SK-N-SH (cell line): ENCODE measurements around the gene MFSD6L. TPM values are rescaled to one million over a fixed set of nuclear protein-coding genes. Genes with fewer than 3 reads are reported as not detected.

ENCODE experiments used
- CTCF ChIA-PET: fragments of 300-600, 350-600 bp; formaldehyde crosslinking; extraction: SDS; loops from one replicate; lab custom pipeline; 2021; lab: Yijun Ruan, JAX
- POLR2A ChIA-PET: fragments of 350-600 bp; sonication (Branson Sonifier 250); formaldehyde crosslinking; extraction: SDS; loops from one replicate; lab custom pipeline; 2020; ENCODE audit warnings: antibody characterized with exemption, inconsistent platforms; lab: Yijun Ruan, JAX
- DNase-seq: peaks from one replicate; pipeline ENCODE4 v3.0.0; 2012
- H2AFZ ChIP-seq: fragments of 200-600 bp; sonication (generic); 2 replicates; pipeline ENCODE4 v1.8.1; 2016; ENCODE audit warnings: antibody characterized with exemption, mild to moderate bottlenecking, low read depth
- H3F3A ChIP-seq: fragments of 200-600 bp; sonication (generic); replicated peaks from 2 replicates; pipeline ENCODE3; 2016; ENCODE audit warnings: antibody characterized with exemption, mild to moderate bottlenecking; ENCODE audit not compliant: insufficient read depth
- H3K27ac ChIP-seq, 2 experiments: fragments of 200-500 bp in 1 of 2; fragments of 200-600 bp in 1 of 2; sonication (Bioruptor generic) in 1 of 2; sonication (generic), shearing (Covaris generic) in 1 of 2; 2 replicates each; pipeline versions ENCODE4 v1.5.1 to v1.6.1; 2014 to 2016; ENCODE audit warnings: low read depth in 2 of 2, inconsistent platforms in 1 of 2, low read length in 1 of 2, mild to moderate bottlenecking in 1 of 2, mixed read lengths in 1 of 2
- H3K27me3 ChIP-seq: fragments of 200-600 bp; sonication (generic), shearing (Covaris generic); 2 replicates; pipeline ENCODE4 v1.6.1; 2016; ENCODE audit warnings: mixed run types; ENCODE audit not compliant: insufficient read depth
- H3K36me3 ChIP-seq, 2 experiments: fragments of 200-500 bp in 1 of 2; fragments of 200-600 bp in 1 of 2; sonication (Bioruptor generic) in 1 of 2; sonication (generic) in 1 of 2; replicated peaks in 1 of 2; 2 replicates each; pipeline versions ENCODE3 to v1.5.1; 2014 to 2016; ENCODE audit warnings: low read length in 1 of 2, mild to moderate bottlenecking in 1 of 2; ENCODE audit not compliant: insufficient read depth in 2 of 2, control insufficient read depth in 1 of 2
- H3K4me1 ChIP-seq, 2 experiments: fragments of 200-500 bp in 1 of 2; fragments of 200-600 bp in 1 of 2; sonication (Bioruptor generic) in 1 of 2; sonication (generic), shearing (Covaris generic) in 1 of 2; 2 replicates each; pipeline versions ENCODE4 v1.5.1 to v1.6.1; 2014 to 2016; ENCODE audit warnings: low read depth in 1 of 2, low read length in 1 of 2, mixed run types in 1 of 2; ENCODE audit not compliant: insufficient read depth in 2 of 2, control insufficient read depth in 1 of 2
- H3K4me2 ChIP-seq: fragments of 200-600 bp; sonication (generic), shearing (Covaris generic); 2 replicates; pipeline ENCODE4 v1.6.1; 2017; ENCODE audit warnings: mixed run types
- H3K4me3 ChIP-seq, 2 experiments: fragments of 200-500 bp in 1 of 2; fragments of 200-600 bp in 1 of 2; sonication (Bioruptor generic) in 1 of 2; sonication (generic), shearing (Covaris generic) in 1 of 2; 2 replicates each; pipeline versions ENCODE4 v1.5.1 to v1.8.1; 2014 to 2016; ENCODE audit warnings: low read depth in 2 of 2, inconsistent platforms in 1 of 2, low read length in 1 of 2, mild to moderate bottlenecking in 1 of 2, mixed read lengths in 1 of 2, moderate library complexity in 1 of 2
- H3K79me2 ChIP-seq: fragments of 200-600 bp; sonication (generic); 2 replicates; pipeline ENCODE4 v1.8.1; 2017; ENCODE audit warnings: mild to moderate bottlenecking; ENCODE audit not compliant: insufficient read depth
- H3K9ac ChIP-seq: fragments of 200-600 bp; sonication (generic); 2 replicates; pipeline ENCODE4 v1.6.1; 2017; ENCODE audit warnings: mixed run types
- H3K9me2 ChIP-seq: fragments of 200-600 bp; sonication (generic); 2 replicates; pipeline ENCODE4 v1.6.1; 2017; ENCODE audit warnings: mixed run types
- H3K9me3 ChIP-seq: fragments of 200-600 bp; sonication (generic); 2 replicates; pipeline ENCODE4 v1.6.1; 2017; ENCODE audit warnings: mixed run types, mild to moderate bottlenecking, moderate library complexity
- H4K20me1 ChIP-seq: fragments of 200-600 bp; sonication (generic); 2 replicates; pipeline ENCODE4 v1.6.1; 2017; ENCODE audit warnings: mild to moderate bottlenecking, mixed run types; ENCODE audit not compliant: insufficient read depth
- FOSL2 ChIP-seq: IDR thresholded peaks from 2 replicates; pipeline ENCODE4 v1.4.0; 2012; ENCODE audit warnings: low read depth, mild to moderate bottlenecking, moderate library complexity, borderline replicate concordance
- FOXJ3 ChIP-seq: sonication (generic); formaldehyde crosslinking; IDR thresholded peaks from 2 replicates; pipeline ENCODE4 v1.5.1; 2020; ENCODE audit warnings: mild to moderate bottlenecking, missing genetic modification reagents
- FOXM1 ChIP-seq: IDR thresholded peaks from 2 replicates; pipeline ENCODE4 v1.4.0; 2012; ENCODE audit warnings: low read depth, mild to moderate bottlenecking
- GABPA ChIP-seq: IDR thresholded peaks from 2 replicates; pipeline ENCODE4 v1.4.0; 2012; ENCODE audit warnings: low read depth, mild to moderate bottlenecking
- GATA2 ChIP-seq: sonication (generic); formaldehyde crosslinking; IDR thresholded peaks from 2 replicates; pipeline ENCODE4 v1.5.0; 2020; ENCODE audit warnings: mild to moderate bottlenecking, missing genetic modification reagents
- JUND ChIP-seq: IDR thresholded peaks from 2 replicates; pipeline ENCODE4 v1.4.0; 2012
- MEF2A ChIP-seq: IDR thresholded peaks from 2 replicates; pipeline ENCODE4 v1.4.0; 2012; ENCODE audit warnings: low read depth, borderline replicate concordance
- POLR2AphosphoS5 ChIP-seq: IDR thresholded peaks from 2 replicates; pipeline ENCODE4 v1.6.1; 2012; ENCODE audit warnings: low read depth, low read length
- RFX5 ChIP-seq: IDR thresholded peaks from 2 replicates; pipeline ENCODE4 v1.6.1; 2012; ENCODE audit warnings: mild to moderate bottlenecking, improper control_type of control experiment, low read length
- RXRA ChIP-seq: IDR thresholded peaks from 2 replicates; pipeline ENCODE4 v1.4.0; 2012; ENCODE audit warnings: low read depth, mild to moderate bottlenecking, borderline replicate concordance
- TAF1 ChIP-seq: IDR thresholded peaks from 2 replicates; pipeline ENCODE4 v1.6.1; 2012; ENCODE audit warnings: low read depth, mild to moderate bottlenecking, low read length, moderate library complexity, borderline replicate concordance
- TCF12 ChIP-seq: IDR thresholded peaks from 2 replicates; pipeline ENCODE4 v1.4.0; 2012
- YY1 ChIP-seq: IDR thresholded peaks from 2 replicates; pipeline ENCODE4 v1.4.0; 2012; ENCODE audit warnings: low read depth, mild to moderate bottlenecking
- WGBS: methylation state at CpG from one replicate; pipeline ENCODE4 v1.1.6; 2017; ENCODE audit warnings: low lambda C conversion rate; 5-methylcytosine and 5-hydroxymethylcytosine counted together
- polyA plus RNA-seq, 3 experiments: library from polyadenylated mRNA; depleted of rRNA; stranded (reverse); fragments of >200 nt; gene quantifications; 2 replicates each; pipeline ENCODE4 v1.2.3, GENCODE V29; 2012
- TF ChIP-seq, protein P1 (sequence below): IDR thresholded peaks from 2 replicates; pipeline ENCODE4 v1.4.0; 2012; ENCODE audit warnings: low read depth
- TF ChIP-seq, protein P2 (sequence below): fragments of 150-350 bp; IDR thresholded peaks from 2 replicates; pipeline ENCODE4 v1.6.1; 2016; ENCODE audit warnings: mild to moderate bottlenecking, low read depth, low read length
- TF ChIP-seq, protein P3 (sequence below): fragments of 150-350 bp; IDR thresholded peaks from 2 replicates; pipeline ENCODE4 v1.6.1; 2017; ENCODE audit warnings: antibody characterized with exemption, low read length, low read depth, borderline replicate concordance

MFSD6L gene
- polyA plus RNA-seq, 1 of the 3 experiments (the other 2 are of a cell fraction): not detected

DNA sequence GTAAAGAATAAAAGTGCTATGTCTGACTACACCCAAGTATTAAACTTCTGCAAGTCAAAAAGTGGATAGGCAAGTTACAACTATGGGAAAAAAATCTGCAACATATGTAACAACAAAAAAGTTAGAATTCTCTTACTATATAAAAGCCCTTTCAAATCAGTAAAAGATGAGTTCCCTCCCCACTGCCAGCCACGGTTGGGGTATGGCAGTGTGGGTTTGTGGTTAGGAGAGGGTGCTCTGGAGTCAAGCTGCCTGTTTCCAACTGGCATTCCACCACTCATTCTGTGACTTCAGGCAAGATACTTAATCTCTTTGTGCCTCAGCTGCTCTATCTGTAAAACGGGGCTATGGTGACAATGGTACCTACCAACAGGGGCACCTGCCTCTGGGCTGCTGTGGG is 26.6 kb upstream of the MFSD6L start:
- Histone ChIP-seq H3K4me2 (no peak overlapping the region), H3K9me3 (peaks cover 8% of the 10 kb centered on the region; the same call in 1 of the 2 replicates), H3K36me3 (no peaks in the 10 kb centered on the region), H3K4me3 (no peak overlapping the region), H3K4me1 (no peaks in the 10 kb centered on the region), H2AFZ (no peak overlapping the region), H3K9ac (no peak overlapping the region)
- 0% methylated on average over 2 of the region's 2 CpGs for WGBS
- TF ChIP-seq RFX5 (no peak), POLR2AphosphoS5 (no peak)
- TF ChIP-seq, protein P1, sequence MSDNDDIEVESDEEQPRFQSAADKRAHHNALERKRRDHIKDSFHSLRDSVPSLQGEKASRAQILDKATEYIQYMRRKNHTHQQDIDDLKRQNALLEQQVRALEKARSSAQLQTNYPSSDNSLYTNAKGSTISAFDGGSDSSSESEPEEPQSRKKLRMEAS: no peak
- TF ChIP-seq, all 33 proteins: peak for 0
- Histone ChIP-seq H3F3A (no peaks in the 10 kb centered on the region), H4K20me1 (no peaks in the 10 kb centered on the region), H3K79me2 (no peaks in the 10 kb centered on the region), H3K27me3 (peaks cover 39% of the 10 kb centered on the region), H3K9me2 (no peaks in the 10 kb centered on the region), H3K27ac (no peak overlapping the region)
- POLR2A ChIA-PET: no interaction called here
- CTCF ChIA-PET: interaction anchor here (1.0 to 2.1 kb wide), 2 partner anchors 14 to 69 kb away, joined by 3 to 7 read pairs; no protein-coding TSS in a partner anchor
- no peak for DNase-seq

DNA sequence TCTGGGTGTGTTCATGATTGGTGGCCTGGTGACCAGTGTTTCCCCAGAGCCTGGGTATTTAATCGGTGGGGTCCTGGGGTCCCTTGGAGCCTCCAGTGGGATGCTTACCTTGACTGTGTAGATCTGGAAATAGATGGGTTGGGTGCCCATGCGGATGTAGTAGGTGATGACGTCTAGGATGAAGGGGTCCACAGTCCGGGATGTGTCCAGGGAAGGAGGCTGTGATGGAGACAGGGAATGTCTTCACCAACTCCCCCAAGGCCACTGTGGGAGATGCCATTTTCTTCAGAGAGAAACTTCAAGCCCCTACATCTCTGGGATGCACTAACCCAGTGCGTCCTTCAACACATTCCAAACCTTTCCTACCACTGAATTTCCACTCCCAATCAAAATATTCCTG is 24.1 kb upstream of the MFSD6L start:
- H3F3A ChIP-seq: no peaks in the 10 kb centered on the region
- ChIA-PET POLR2A (no interaction called here), CTCF (no interaction called here)
- H4K20me1 ChIP-seq: no peaks in the 10 kb centered on the region
- H3K36me3 ChIP-seq: no peaks in the 10 kb centered on the region
- no peak for DNase-seq
- 4% methylated on average over 5 of the region's 5 CpGs for WGBS
- H3K27ac ChIP-seq: no peak overlapping the region
- no peaks in the 10 kb centered on the region for H3K9me2 ChIP-seq
- TF ChIP-seq TCF12 (no peak), RFX5 (no peak), GABPA (no peak), POLR2AphosphoS5 (no peak)
- H3K27me3 ChIP-seq: peaks cover 31% of the 10 kb centered on the region
- no peak overlapping the region for H3K4me3 ChIP-seq
- no peak overlapping the region for H3K9ac ChIP-seq
- no peaks in the 10 kb centered on the region for H3K79me2 ChIP-seq
- H3K4me2 ChIP-seq: no peak overlapping the region
- peaks cover 8% of the 10 kb centered on the region; the same call in 1 of the 2 replicates for H3K9me3 ChIP-seq
- H3K4me1 ChIP-seq: no peaks in the 10 kb centered on the region
- H2AFZ ChIP-seq: no peak overlapping the region

DNA sequence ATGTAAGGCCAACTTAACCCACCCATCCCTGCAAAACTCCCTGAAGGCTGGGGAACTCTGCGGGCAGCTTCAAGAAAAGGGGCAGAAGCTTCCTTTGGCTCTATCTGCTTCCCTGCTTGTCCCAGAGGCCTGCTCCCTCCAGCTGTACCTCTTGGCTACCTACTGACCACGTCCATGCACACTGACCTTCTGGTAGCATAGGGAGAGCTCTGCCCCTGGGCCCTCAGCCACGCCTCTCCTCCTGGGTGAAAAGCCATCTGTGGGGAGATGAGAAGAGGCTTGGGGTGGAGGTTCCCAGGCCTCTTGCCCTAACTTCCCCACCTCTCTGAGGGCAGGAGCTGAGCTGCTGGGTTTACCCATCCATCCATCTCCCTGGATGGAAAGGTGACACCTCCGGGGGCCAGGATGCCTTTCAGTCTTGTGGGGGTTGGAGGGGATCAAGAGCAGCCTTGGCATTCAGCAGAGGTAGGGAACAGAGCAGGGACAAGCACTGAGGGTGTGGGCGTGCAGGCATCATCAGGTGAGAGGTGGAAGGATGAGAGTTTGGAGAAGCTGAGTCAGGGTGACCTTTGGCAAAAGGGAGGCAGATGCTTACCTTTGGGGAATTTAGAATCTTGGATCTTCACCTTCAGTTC is 23.4 kb upstream of the MFSD6L start:
- Histone ChIP-seq H3K4me3 (no peak overlapping the region), H3K79me2 (no peaks in the 10 kb centered on the region), H3K9me2 (no peaks in the 10 kb centered on the region), H3F3A (no peaks in the 10 kb centered on the region), H3K9ac (no peak overlapping the region), H2AFZ (no peak overlapping the region), H3K36me3 (no peaks in the 10 kb centered on the region), H3K4me1 (no peaks in the 10 kb centered on the region), H3K4me2 (no peak overlapping the region), H4K20me1 (no peaks in the 10 kb centered on the region), H3K27ac (no peak overlapping the region), H3K27me3 (peaks cover 31% of the 10 kb centered on the region; the same call in 1 of the 2 replicates), H3K9me3 (peaks cover 8% of the 10 kb centered on the region; the same call in 1 of the 2 replicates)
- ChIA-PET POLR2A (no interaction called here), CTCF (no interaction called here)
- WGBS: 16% methylated on average over 4 of the region's 5 CpGs
- TF ChIP-seq RXRA (no peak), MEF2A (no peak), TAF1 (no peak), POLR2AphosphoS5 (no peak), FOXM1 (no peak), YY1 (no peak), RFX5 (no peak), JUND (no peak), FOSL2 (no peak), GATA2 (CRISPR knock-in tag) (no peak), FOXJ3 (no peak)
- TF ChIP-seq, protein P2, sequence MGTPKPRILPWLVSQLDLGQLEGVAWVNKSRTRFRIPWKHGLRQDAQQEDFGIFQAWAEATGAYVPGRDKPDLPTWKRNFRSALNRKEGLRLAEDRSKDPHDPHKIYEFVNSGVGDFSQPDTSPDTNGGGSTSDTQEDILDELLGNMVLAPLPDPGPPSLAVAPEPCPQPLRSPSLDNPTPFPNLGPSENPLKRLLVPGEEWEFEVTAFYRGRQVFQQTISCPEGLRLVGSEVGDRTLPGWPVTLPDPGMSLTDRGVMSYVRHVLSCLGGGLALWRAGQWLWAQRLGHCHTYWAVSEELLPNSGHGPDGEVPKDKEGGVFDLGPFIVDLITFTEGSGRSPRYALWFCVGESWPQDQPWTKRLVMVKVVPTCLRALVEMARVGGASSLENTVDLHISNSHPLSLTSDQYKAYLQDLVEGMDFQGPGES: no peak
- TF ChIP-seq, protein P3, sequence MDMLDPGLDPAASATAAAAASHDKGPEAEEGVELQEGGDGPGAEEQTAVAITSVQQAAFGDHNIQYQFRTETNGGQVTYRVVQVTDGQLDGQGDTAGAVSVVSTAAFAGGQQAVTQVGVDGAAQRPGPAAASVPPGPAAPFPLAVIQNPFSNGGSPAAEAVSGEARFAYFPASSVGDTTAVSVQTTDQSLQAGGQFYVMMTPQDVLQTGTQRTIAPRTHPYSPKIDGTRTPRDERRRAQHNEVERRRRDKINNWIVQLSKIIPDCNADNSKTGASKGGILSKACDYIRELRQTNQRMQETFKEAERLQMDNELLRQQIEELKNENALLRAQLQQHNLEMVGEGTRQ: no peak
- DNase-seq: no peak
